T-helper 22 cell (primary cell): Measurements from ENCODE around the gene WTAP.

Experiments used
- DNase-seq: peaks from one replicate; pipeline ENCODE4 v3.0.0-alpha.2; 2020; ENCODE audit warnings: low read depth

The WTAP gene

GRCh38 chr6:159805440-159806020 lies 78.2 kb downstream of the WTAP start:
- DNase-seq = no peak
